HG03175 (cell line): ENCODE results near the gene ST8SIA1.
"Not testable (repeated sequence)": the region's sequence is repeated elsewhere in the genome, so short reads cannot be mapped to it uniquely, and the experiment has no call there.

Experiments
- ATAC-seq: cut with Tn5 transposase; IDR thresholded peaks from one replicate; pipeline ENCODE4 v1.9.1; 2021; ENCODE audit warnings: mild to moderate bottlenecking, moderate library complexity; ENCODE audit not compliant: unreplicated experiment

The ST8SIA1 gene

GRCh38 chr12:22334410-22335100, at the start of gene ST8SIA1:
TSS of gene ST8SIA1 (minus strand) at chr12:22334707. CDS start at chr12:22334232, 475 bp downstream.
- peak; percentile 8 for ATAC-seq

- no peak for ATAC-seq
These were observed 45.5 kb upstream of the ST8SIA1 start for GRCh38 chr12:22380031-22380430.

- no peak for ATAC-seq
These were observed 43.4 kb upstream of the ST8SIA1 start for GRCh38 chr12:22377731-22378496.

- ATAC-seq: not testable (repeated sequence)
These were observed 42.2 kb upstream of the ST8SIA1 start for GRCh38 chr12:22376596-22377150.

GRCh38 chr12:22374508-22374907, 40.0 kb upstream of the ST8SIA1 start:
- peak; percentile 81 for ATAC-seq

GRCh38 chr12:22372277-22372837, 37.9 kb upstream of the ST8SIA1 start:
- ATAC-seq: no peak

GRCh38 chr12:22366181-22366580, 31.7 kb upstream of the ST8SIA1 start:
- ATAC-seq: no peak

GRCh38 chr12:22361785-22362184, 27.3 kb upstream of the ST8SIA1 start:
- ATAC-seq: no peak

GRCh38 chr12:22360774-22361173, 26.3 kb upstream of the ST8SIA1 start:
- ATAC-seq: no peak

GRCh38 chr12:22357531-22357930, 23.0 kb upstream of the ST8SIA1 start:
- ATAC-seq: no peak

GRCh38 chr12:22356231-22356630, 21.7 kb upstream of the ST8SIA1 start:
- no peak for ATAC-seq

- ATAC-seq: no peak
These were observed 20.6 kb upstream of the ST8SIA1 start for GRCh38 chr12:22355011-22355580.

GRCh38 chr12:22353615-22354325, 19.3 kb upstream of the ST8SIA1 start:
- no peak for ATAC-seq

- no peak for ATAC-seq
These were observed 16.4 kb upstream of the ST8SIA1 start for GRCh38 chr12:22350886-22351285.

- ATAC-seq: no peak
These were observed 13.7 kb upstream of the ST8SIA1 start for GRCh38 chr12:22348208-22348607.

- no peak for ATAC-seq
These were observed 5.6 kb upstream of the ST8SIA1 start for GRCh38 chr12:22340143-22340542.

GRCh38 chr12:22339691-22340090, 5.2 kb upstream of the ST8SIA1 start:
- no peak for ATAC-seq

- no peak for ATAC-seq
These were observed 1.3 kb upstream of the ST8SIA1 start for GRCh38 chr12:22335794-22336166.

GRCh38 chr12:22333713-22334409, 646 bp downstream of the ST8SIA1 start:
- no peak for ATAC-seq

- ATAC-seq: no peak
These were observed 1.3 kb downstream of the ST8SIA1 start for GRCh38 chr12:22333186-22333712.
